Activated T-cell treated with anti-CD3 and anti-CD28 coated beads, Interleukin-2, amount 50 U/mL, for 4 hours (primary cell): ENCODE data around the gene CAPN11. TPM values are rescaled to one million over a fixed set of nuclear protein-coding genes. Genes with fewer than 3 reads are reported as not detected.

Source experiments
- ATAC-seq, 2 donors: fragments of 200-7000 bp; cut with Tn5 transposase; one replicate each; pipeline ENCODE4 v1.10.0; 2021
- DNase-seq: peaks from one replicate; pipeline ENCODE4 v3.0.0-alpha.2; 2020
- H3K27me3 Mint-ChIP-seq: one replicate; pipeline ENCODE4 v1.8.0; 2021; ENCODE audit warnings: low read depth, mixed read lengths
- H3K36me3 Mint-ChIP-seq: one replicate; pipeline ENCODE4 v1.8.0; 2022; ENCODE audit warnings: mixed read lengths; ENCODE audit not compliant: insufficient read depth
- H3K4me1 Mint-ChIP-seq: one replicate; pipeline ENCODE4 v1.8.0; 2021; ENCODE audit warnings: low read depth, mixed read lengths
- H3K4me3 Mint-ChIP-seq: one replicate; pipeline ENCODE4 v1.8.0; 2021; ENCODE audit warnings: mild to moderate bottlenecking, moderate library complexity, mixed read lengths
- H3K9me3 Mint-ChIP-seq: one replicate; pipeline ENCODE4 v1.8.0; 2021; ENCODE audit warnings: mixed read lengths
- total RNA-seq, 3 donors: library from RNA; stranded (reverse); gene quantifications; one replicate each; pipeline ENCODE4 v1.2.1, GENCODE V29; 2021

The CAPN11 gene
- total RNA-seq, 3 donors from 2014 or later = 0.68 TPM; not detected in 2

DNA sequence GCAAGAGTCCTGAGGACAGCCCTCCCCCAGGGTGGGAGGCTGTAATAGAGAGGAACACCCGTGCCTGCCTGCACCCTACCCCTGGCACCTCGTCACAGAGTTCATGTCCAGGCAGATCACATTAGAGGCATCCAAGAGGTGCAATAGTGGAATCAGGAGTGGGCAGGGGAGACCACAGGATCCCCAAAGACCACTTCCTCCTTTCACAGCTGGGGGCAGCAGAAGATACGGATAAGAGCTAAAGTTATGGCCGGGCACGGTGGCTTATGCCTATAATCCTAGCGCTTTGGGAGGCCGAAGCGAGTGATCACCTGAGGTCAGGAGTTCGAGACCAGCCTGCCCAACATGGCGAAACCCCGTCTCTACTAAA is 1.5 kb upstream of the CAPN11 start:
- DNase-seq = no peak

DNA sequence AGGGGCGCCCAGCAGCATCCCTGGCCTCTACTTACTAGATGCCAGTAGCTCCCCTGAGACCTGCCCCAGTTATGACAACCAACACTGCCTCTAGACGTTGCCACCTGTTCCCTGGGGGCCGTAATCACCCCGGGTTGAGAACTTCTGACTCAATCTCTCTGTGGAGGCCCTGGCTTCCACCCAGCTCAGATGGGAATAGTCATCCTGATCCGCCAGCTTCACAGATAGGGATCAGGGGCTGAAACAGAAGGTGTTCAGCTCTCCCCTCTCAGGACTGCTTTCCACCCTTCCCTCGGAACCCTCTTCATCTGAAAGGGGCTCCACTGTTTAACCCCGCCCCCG is 3.3 kb downstream of the CAPN11 start:
- H3K36me3 Mint-ChIP-seq = no peaks in the 10 kb centered on the region
- H3K9me3 Mint-ChIP-seq = no peaks in the 10 kb centered on the region
- no peak overlapping the region for H3K4me3 Mint-ChIP-seq
- DNase-seq = no peak
- peak; percentile 15 to 36 for ATAC-seq
- no peaks in the 10 kb centered on the region for H3K4me1 Mint-ChIP-seq
- H3K27me3 Mint-ChIP-seq = peaks cover 19% of the 10 kb centered on the region

More for the DNA sequence above, 1.5 kb upstream of the CAPN11 start:
- H3K4me3 Mint-ChIP-seq = no peak overlapping the region
- no peaks in the 10 kb centered on the region for H3K4me1 Mint-ChIP-seq
- no peaks in the 10 kb centered on the region for H3K36me3 Mint-ChIP-seq
- ATAC-seq = no peak
- H3K9me3 Mint-ChIP-seq = no peaks in the 10 kb centered on the region
- H3K27me3 Mint-ChIP-seq = no peaks in the 10 kb centered on the region

DNA sequence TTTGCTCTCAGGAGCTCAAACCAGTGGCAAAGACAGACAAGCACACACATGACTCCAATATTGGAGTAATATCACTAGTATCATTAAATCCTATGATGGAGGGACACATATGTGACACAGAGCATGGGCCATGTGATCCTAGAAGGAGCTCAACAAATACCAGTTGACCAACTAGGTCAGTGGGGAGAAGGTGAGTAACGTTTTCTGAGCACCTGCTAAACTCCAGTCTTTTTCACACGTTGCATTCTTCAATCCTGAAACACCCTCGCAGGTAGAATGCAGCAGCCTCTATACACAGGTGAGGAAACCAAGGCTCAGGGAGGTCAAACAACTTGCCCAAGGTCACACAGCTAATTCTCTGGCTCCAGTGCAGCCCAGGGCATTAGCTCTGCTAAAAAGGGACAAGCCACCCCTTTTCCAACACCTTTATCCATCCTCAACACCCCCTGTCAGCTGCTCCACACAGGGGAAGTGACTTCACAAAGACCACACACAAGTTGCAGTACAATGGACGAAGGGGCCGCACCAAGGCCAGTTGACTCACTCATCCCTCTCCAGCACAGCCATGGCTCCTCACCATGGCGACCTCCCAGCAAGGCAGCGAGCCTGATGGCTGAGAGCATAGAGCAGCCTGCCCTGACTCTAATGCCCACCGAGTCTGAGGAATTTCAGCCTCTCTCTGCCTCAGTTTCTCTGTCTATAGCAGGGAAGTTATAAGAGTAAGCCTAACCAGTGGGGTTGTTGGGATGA is 4.4 kb downstream of the CAPN11 start:
- Mint-ChIP-seq H3K27me3 (peaks cover 20% of the 10 kb centered on the region), H3K4me3 (no peak overlapping the region)
- no peak for DNase-seq

DNA sequence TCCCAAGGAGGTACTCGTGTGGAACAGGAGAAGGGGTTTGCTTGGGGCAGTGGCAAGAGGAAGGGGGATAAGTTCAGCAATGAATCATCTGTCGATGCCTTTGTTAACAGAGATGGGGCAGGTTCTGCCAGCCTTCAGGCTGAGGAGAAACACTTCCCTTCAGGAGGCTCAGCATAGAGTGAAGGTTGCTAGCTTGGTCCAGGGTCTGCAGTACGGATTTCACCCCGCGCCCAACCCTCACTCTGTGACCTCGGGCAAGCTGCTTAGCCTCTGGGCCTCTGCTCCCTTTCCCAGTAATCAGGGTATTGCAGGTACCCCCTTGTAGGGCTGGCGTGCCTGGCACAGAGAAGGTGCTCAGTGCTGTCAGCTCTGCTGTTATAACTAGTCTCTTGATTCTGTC is 7.5 kb downstream of the CAPN11 start:
- Mint-ChIP-seq H3K36me3 (no peaks in the 10 kb centered on the region), H3K4me1 (no peaks in the 10 kb centered on the region), H3K9me3 (no peaks in the 10 kb centered on the region), H3K27me3 (peaks cover 26% of the 10 kb centered on the region), H3K4me3 (no peak overlapping the region)
- no peak for DNase-seq
- ATAC-seq = no peak

More for the DNA sequence above, 4.4 kb downstream of the CAPN11 start:
- no peaks in the 10 kb centered on the region for H3K36me3 Mint-ChIP-seq
- ATAC-seq = no peak
- no peaks in the 10 kb centered on the region for H3K9me3 Mint-ChIP-seq
- no peaks in the 10 kb centered on the region for H3K4me1 Mint-ChIP-seq

DNA sequence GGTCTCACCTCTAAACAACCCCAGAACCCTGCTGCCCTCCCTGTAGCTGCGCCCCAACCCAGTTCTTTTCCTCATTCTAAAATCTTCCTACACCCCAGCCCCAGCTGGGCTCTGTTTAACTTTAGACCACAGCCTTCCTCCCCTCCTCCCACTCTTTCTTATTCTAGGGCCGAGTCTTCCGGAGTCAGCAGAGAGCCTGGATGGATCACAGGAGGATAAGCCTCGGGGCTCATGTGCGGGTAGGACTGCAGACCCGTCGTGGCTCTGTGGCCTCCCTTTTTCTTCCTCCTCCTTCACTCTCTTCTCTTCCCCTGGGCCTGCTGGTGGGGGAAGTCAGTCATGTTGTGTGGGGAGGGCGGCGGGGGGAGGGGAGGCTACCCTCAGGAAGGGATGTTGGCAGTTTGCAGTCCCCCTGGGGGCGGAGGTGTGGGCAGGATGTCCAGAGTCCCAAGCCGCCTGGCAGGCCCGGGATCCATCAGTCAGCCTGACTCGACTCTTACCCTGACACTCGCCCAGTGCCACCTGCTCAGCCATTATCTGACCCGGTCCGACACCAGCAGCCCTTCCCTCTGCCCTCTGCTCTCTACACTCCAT is 8.1 kb downstream of the CAPN11 start:
- ATAC-seq (no peak), DNase-seq (no peak)
- Mint-ChIP-seq H3K4me1 (no peaks in the 10 kb centered on the region), H3K9me3 (no peaks in the 10 kb centered on the region), H3K4me3 (no peak overlapping the region), H3K27me3 (peaks cover 26% of the 10 kb centered on the region), H3K36me3 (no peaks in the 10 kb centered on the region)

DNA sequence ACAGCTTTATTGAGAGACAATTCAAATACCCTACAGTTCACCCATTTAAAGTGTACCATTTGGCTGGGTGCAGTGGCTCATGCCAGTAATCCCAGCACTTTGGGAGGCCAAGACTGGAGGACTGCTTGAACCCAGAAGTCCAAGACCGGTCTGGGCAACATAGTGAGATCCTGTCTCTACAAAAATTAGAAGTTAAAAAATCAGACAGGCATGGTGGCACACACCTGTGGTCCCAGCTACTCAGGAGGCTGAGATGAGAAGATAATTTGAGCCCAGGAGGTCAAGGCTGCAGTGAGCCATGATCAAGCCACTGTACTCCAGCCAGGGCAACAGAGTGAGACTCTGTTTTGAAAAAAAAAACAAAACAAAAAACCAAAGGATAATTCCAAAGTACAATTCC is 8.9 kb downstream of the CAPN11 start:
- Mint-ChIP-seq H3K9me3 (no peaks in the 10 kb centered on the region), H3K27me3 (peaks cover 22% of the 10 kb centered on the region), H3K4me3 (no peak overlapping the region), H3K4me1 (peaks cover 6% of the 10 kb centered on the region), H3K36me3 (no peaks in the 10 kb centered on the region)
- ATAC-seq (no peak), DNase-seq (no peak)

DNA sequence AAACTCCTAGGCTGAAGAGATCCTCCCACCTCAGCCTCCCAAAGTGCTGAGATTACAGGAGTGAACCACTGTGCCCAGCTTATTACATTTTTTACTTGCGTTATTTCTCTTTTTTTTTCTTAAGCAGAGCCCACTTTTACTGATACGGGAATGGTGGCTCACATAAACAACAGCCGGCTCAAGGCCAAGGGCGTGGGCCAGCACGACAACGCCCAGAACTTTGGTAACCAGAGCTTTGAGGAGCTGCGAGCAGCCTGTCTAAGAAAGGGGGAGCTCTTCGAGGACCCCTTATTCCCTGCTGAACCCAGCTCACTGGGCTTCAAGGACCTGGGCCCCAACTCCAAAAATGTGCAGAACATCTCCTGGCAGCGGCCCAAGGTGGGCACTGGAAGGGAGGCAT is 10.5 kb downstream of the CAPN11 start:
- H3K27me3 Mint-ChIP-seq = peaks cover 16% of the 10 kb centered on the region
- H3K9me3 Mint-ChIP-seq = no peaks in the 10 kb centered on the region
- no peak overlapping the region for H3K4me3 Mint-ChIP-seq
- H3K36me3 Mint-ChIP-seq = no peaks in the 10 kb centered on the region
- ATAC-seq = no peak
- no peak for DNase-seq
- peaks cover 10% of the 10 kb centered on the region for H3K4me1 Mint-ChIP-seq

DNA sequence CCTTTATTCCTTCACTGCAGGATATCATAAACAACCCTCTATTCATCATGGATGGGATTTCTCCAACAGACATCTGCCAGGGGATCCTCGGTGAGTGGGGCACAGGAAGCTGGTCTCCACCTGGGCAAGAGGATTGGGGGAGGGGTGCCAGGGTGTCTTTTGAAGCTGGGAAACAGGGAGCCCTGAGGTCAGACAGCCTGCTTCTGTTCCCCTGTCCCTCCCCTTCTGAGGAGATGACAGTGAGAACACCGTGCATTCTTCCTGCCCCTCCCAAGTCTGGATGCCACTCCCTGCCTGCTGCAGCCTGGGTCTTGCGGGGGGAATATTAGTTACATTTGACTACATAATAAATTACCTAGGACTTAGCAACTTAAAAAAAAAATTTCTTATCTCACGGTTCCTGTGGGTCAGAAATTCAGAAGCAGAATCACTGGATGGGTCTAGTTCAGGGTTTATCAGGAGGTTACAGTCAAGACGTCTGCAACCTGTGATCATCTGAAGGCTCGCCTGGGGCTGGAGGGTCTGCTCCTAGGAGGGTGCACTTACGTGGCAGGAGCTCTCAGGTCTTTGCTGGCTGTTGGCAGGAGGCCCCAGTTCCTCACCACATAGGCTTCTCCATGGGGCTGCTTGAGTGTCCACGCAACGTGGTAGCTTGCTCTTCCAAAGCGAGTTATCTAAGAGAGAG is 11.4 kb downstream of the CAPN11 start:
- ATAC-seq = no peak
- Mint-ChIP-seq H3K27me3 (peaks cover 17% of the 10 kb centered on the region), H3K36me3 (no peaks in the 10 kb centered on the region)

DNA sequence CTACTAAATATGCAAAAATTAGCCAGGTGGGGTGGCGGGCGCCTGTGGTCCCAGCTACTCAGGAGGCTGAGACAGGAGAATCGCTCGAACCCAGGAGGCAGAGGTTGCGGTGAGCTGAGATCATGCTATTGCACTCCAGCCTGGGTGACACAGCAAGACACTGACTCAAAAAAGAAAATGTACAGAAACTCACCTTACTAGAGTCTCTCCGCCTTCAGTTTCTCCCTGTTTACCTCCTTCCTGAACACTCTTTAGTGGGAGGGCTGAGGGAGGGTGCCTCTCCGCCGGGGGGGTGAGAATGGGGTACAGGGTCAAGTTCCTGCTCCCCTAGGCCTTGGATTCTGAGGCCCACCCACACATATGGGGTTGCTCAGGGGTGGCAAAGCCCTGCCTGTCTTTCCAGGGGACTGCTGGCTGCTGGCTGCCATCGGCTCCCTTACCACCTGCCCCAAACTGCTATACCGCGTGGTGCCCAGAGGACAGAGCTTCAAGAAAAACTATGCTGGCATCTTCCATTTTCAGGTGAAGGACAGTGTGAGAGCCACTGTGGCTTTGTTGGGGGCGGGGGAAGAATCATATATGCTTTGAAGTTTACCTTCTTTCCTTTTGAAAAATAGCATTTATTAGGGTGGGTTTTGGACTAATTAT is 13.4 kb downstream of the CAPN11 start:
- no peak for ATAC-seq
- Mint-ChIP-seq H3K4me1 (peaks cover 12% of the 10 kb centered on the region), H3K27me3 (peaks cover 10% of the 10 kb centered on the region), H3K4me3 (peak overlapping the region; percentile 60), H3K9me3 (no peaks in the 10 kb centered on the region), H3K36me3 (no peaks in the 10 kb centered on the region)
- DNase-seq = no peak

More for the DNA sequence above, 11.4 kb downstream of the CAPN11 start:
- Mint-ChIP-seq H3K4me3 (no peak overlapping the region), H3K9me3 (no peaks in the 10 kb centered on the region), H3K4me1 (peaks cover 10% of the 10 kb centered on the region)
- no peak for DNase-seq

DNA sequence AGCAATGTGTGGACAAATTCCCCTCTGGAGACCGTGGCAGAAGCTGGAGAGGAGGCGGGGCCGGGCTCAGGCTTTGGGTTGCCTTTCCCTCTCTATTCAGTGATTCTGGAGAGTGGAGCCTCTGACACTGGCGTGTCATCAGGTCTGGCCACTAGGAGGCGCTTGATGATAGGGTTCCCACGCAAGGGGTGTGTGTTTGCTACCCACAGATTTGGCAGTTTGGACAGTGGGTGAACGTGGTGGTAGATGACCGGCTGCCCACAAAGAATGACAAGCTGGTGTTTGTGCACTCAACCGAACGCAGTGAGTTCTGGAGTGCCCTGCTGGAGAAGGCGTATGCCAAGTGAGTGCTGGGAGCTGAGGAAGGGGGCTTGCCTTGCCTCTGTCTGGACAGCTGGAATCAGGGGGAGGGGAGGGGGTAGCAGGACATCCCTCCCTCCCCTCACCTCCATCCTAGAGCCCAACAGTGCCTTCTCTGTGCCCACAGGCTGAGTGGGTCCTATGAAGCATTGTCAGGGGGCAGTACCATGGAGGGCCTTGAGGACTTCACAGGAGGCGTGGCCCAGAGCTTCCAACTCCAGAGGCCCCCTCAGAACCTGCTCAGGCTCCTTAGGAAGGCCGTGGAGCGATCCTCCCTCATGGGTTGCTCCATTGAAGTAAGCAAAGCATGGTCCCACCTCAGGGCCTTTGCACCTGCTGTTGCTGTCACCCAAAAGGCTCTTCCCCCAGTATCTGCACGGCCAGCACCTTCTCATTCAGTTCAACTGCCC is 14.3 kb downstream of the CAPN11 start:
- Mint-ChIP-seq H3K27me3 (peaks cover 9% of the 10 kb centered on the region), H3K4me3 (peak overlapping the region; percentile 64), H3K9me3 (no peaks in the 10 kb centered on the region), H3K4me1 (peaks cover 14% of the 10 kb centered on the region), H3K36me3 (no peaks in the 10 kb centered on the region)
- ATAC-seq = peak; percentile 86 to 87
- peak; percentile 79 for DNase-seq

DNA sequence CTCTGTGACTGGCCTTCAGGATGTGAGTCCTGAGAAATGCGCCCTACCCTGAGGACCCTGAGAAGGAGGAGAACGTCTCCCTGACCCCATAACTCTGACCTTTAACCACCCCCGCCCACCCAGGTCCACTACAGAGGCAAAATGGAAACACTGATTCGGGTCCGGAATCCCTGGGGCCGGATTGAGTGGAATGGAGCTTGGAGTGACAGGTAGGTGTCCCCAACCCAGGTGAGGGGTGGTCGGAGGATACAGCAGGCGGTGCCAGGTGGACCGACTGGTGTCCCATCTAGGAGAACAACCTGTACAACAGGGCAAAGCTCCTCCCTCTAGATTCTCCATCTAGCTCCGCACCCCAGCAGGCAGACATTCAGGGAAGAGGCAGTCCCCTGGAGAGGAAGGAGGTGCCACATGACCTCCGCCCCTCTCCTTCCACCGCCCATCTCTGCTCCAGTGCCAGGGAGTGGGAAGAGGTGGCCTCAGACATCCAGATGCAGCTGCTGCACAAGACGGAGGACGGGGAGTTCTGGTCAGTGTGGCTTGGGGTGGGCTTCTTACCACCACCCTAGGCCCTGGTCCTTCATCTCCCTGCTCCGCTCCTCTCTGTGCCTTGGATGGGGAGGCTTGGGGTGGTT is 17.6 kb downstream of the CAPN11 start:
- DNase-seq = no peak
- Mint-ChIP-seq H3K27me3 (peaks cover 3% of the 10 kb centered on the region), H3K9me3 (no peaks in the 10 kb centered on the region), H3K36me3 (no peaks in the 10 kb centered on the region), H3K4me3 (no peak overlapping the region), H3K4me1 (peaks cover 14% of the 10 kb centered on the region)
- no peak for ATAC-seq

DNA sequence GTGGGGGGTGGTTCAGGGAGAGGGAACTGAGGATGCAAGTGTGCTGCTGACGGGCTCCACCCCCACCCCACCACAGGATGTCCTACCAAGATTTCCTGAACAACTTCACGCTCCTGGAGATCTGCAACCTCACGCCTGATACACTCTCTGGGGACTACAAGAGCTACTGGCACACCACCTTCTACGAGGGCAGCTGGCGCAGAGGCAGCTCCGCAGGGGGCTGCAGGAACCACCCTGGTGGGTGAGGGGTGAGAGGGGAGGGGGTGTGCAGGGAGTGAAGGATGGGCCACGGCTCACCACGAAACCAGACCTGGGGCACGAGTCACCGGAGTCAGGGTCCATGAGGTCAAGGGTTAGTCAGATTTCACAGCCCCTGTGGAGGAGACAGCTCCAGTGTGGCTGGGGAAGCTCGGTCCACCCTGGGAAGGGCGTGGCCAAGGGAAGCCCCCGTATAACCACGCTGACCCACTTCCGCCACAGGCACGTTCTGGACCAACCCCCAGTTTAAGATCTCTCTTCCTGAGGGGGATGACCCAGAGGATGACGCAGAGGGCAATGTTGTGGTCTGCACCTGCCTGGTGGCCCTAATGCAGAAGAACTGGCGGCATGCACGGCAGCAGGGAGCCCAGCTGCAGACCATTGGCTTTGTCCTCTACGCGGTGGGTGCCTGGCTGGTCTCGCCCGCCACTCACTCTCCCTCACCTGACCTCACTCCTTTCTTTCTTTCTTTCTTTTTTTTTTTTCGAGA is 18.3 kb downstream of the CAPN11 start:
- DNase-seq (no peak), ATAC-seq (peak; percentile 47)
- no peaks in the 10 kb centered on the region for H3K9me3 Mint-ChIP-seq
- peaks cover 3% of the 10 kb centered on the region for H3K27me3 Mint-ChIP-seq
- H3K36me3 Mint-ChIP-seq = no peaks in the 10 kb centered on the region
- H3K4me3 Mint-ChIP-seq = peak overlapping the region; percentile 38
- H3K4me1 Mint-ChIP-seq = peaks cover 14% of the 10 kb centered on the region

DNA sequence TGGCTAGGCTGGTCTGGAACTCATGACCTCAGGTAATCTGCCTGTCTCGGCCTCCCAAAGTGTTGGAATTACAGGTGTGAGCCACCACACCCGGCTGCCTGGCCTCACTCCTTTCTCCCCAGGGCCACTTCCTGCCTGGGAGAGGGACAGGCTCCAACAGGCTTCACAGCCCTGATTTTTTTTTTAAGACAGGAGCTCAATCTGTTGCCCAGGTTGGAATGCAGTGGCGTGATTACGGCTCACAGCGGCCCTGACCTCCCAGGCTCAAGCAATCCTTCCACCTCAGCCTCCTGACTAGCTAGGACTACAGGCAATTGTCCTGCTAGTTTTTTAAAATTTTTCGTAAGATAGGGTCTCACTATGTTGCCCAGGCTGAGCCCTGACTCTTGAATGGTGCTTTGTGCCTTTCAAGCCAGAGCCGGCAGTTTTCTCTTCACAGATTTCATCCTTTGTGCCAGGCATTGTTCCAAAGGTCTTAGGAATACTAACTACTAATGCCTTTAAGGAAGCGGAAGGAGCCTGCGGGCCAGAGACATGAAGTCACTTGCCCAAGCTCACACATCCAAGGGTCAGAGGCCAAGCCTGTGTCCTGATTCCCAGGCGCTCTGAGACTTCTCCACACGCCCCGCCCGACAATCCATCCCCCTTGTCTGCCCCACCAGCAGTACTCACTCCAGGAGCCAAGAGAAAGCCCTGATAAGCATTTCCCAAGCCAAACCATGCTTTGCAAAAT is 19.2 kb downstream of the CAPN11 start:
- Mint-ChIP-seq H3K36me3 (no peaks in the 10 kb centered on the region), H3K9me3 (no peaks in the 10 kb centered on the region), H3K27me3 (peaks cover 3% of the 10 kb centered on the region), H3K4me1 (peaks cover 5% of the 10 kb centered on the region), H3K4me3 (no peak overlapping the region)
- DNase-seq = no peak
- no peak for ATAC-seq
